Measurements from ENCODE around the gene QSOX2. TPM values are rescaled to one million over a fixed set of nuclear protein-coding genes. Genes with fewer than 3 reads are reported as not detected.

The QSOX2 gene, protein sequence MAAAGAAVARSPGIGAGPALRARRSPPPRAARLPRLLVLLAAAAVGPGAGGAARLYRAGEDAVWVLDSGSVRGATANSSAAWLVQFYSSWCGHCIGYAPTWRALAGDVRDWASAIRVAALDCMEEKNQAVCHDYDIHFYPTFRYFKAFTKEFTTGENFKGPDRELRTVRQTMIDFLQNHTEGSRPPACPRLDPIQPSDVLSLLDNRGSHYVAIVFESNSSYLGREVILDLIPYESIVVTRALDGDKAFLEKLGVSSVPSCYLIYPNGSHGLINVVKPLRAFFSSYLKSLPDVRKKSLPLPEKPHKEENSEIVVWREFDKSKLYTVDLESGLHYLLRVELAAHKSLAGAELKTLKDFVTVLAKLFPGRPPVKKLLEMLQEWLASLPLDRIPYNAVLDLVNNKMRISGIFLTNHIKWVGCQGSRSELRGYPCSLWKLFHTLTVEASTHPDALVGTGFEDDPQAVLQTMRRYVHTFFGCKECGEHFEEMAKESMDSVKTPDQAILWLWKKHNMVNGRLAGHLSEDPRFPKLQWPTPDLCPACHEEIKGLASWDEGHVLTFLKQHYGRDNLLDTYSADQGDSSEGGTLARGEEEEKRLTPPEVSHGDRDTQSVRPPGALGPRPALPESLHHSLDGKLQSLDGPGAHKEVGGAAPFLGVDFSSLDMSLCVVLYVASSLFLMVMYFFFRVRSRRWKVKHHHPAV
- total RNA-seq (2022; extraction: Qiagen RNA extraction): 23.6 to 29.8 TPM (median 29.6 TPM) in 5 replicates

DNA sequence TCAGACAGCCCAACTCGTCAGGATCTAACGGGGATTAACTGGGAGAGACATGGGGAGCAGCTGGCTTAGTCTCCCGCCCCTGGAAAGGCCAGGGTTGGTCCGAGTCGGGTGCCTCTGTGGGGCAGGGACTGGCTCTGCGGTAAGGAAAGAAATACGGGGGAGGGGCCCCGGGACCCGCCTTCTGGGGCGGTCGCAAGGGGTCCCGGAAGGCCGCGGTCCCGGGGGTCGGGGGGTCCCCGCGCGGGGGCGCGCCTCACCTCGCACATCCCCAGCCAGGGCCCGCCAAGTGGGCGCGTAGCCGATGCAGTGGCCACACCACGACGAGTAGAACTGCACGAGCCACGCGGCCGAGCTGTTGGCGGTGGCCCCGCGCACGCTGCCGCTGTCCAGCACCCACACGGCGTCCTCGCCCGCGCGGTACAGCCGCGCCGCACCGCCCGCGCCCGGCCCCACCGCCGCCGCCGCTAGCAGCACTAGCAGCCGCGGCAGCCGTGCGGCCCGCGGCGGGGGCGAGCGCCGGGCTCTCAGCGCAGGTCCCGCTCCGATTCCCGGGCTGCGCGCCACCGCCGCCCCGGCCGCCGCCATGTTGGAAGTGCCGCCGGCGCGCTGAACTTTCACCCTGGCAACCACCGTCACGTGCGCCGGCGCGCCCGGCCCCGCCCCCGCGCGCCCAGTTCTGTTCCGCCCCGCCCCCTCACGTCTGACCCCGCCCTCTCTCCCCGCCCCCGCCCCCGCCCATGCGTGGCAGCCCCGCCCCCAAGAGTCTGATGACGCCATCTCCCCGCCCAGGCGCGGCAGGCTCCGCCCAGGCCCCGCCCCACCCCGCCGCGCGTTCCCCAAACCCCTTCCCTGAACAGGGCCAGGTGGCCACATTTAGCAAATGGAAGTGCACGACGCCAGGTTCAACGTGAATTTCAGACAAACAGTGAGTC is at the start of gene QSOX2:
Gene QSOX2 (minus strand): TSS at position 594 of the 932 bp plus-strand sequence. CDS start 9 bp downstream, at position 585.

DNA sequence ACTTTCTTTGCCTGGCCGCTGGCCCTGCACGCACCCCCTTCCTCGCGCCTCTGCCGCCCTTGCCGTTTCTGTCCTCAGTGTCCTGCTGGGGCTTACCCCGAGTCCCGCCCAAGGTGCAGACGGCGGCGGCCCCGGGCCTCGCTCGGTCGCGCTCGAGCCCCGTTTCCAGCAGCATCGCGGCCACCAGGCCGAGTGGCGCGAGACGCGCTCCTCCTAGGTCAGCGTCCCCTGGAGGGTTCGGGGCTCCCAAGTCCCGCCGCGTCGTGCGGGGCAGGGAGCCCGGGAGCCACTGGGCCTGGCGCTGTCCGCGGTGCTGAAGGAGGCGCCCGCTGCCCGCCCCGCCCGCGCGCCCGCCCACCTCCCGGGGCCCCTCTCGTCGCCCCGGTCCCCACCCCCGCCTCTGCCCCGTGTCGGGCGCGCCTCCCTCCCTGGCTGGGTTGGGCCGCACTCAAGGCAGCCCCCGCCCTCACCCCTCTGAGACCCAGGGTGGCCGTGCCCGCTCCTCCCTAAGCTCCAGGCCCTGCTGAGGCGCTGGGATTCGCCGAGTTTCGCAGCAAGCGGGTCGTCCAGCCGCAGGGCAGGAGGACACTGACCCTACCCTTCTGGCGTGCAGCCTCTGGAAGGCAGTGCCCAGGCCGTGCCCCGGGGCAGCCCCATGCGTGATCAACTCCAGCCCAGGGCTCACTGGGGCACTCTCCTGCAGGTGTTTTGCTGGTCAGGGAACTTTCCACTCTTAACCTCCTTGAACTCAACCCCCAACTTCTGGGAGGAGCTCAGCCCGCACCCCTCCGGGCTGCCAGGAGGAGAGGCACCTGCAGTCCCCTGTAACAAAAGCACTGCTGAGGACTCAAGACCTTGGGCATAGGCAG is 40.5 kb downstream of the QSOX2 start, which contains the start of gene LHX3:
Gene LHX3 (minus strand): TSS at position 291 of the 869 bp plus-strand sequence. CDS start 116 bp downstream, at position 175.

Other genes starting within 250 kb of the QSOX2 start
- gene NACC2, start 150.5 kb downstream of the QSOX2 start, total RNA-seq (2022; extraction: Qiagen RNA extraction): 22.2 to 34.9 TPM (median 32.1 TPM) in 5 replicates
- gene TMEM250, start 126.9 kb downstream of the QSOX2 start, total RNA-seq (2022; extraction: Qiagen RNA extraction): 32.2 to 54.1 TPM (median 47.9 TPM) in 5 replicates
- 0.05 to 0.09 TPM (median 0.08 TPM) in 5 replicates for gene LHX3, start 40.7 kb downstream of the QSOX2 start, total RNA-seq (2022; extraction: Qiagen RNA extraction)
- 0.01 to 0.02 TPM (median 0.02 TPM) in 3 of 5 replicates, not detected in the others for gene CCDC187, start 58.3 kb upstream of the QSOX2 start, total RNA-seq (2022; extraction: Qiagen RNA extraction)
- 7.8 to 14.4 TPM (median 13.5 TPM) in 5 replicates for gene GPSM1, start 81.7 kb upstream of the QSOX2 start, total RNA-seq (2022; extraction: Qiagen RNA extraction)
- gene DNLZ, start 117.9 kb upstream of the QSOX2 start, total RNA-seq (2022; extraction: Qiagen RNA extraction): 23.1 to 42.9 TPM (median 37.2 TPM) in 5 replicates
- 0.53 to 2.8 TPM (median 1.3 TPM) in 5 replicates for gene CARD9, start 127.9 kb upstream of the QSOX2 start, total RNA-seq (2022; extraction: Qiagen RNA extraction)
- 10.3 to 14.1 TPM (median 13.8 TPM) in 5 replicates for gene SNAPC4, start 154.4 kb upstream of the QSOX2 start, total RNA-seq (2022; extraction: Qiagen RNA extraction)
- 56.5 to 79.6 TPM (median 73.1 TPM) in 5 replicates for gene ENTR1, start 164.8 kb upstream of the QSOX2 start, total RNA-seq (2022; extraction: Qiagen RNA extraction)
- 79.1 to 96.7 TPM (median 82.1 TPM) in 5 replicates for gene PMPCA, start 164.8 kb upstream of the QSOX2 start, total RNA-seq (2022; extraction: Qiagen RNA extraction)
- gene INPP5E, start 194.0 kb upstream of the QSOX2 start, total RNA-seq (2022; extraction: Qiagen RNA extraction): 12.6 to 22.4 TPM (median 21.8 TPM) in 5 replicates
- gene SEC16A, start 237.2 kb upstream of the QSOX2 start, total RNA-seq (2022; extraction: Qiagen RNA extraction): 57.9 to 65.6 TPM (median 61.0 TPM) in 5 replicates

Measured in A549 treated with CORT108297 at 1 μM for 4 hours (cell line).